Measurements from ENCODE around the gene TUBGCP2.
A peak's percentile ranks its signal among the peaks of the same experiment; 100 is the strongest.

Gene TUBGCP2

GRCh38 chr10:133281628-133282372 is 26.9 kb downstream of the TUBGCP2 start:
- no peak for DNase-seq (ENCODE audit: low read depth)
- TF ChIP-seq, protein P1, sequence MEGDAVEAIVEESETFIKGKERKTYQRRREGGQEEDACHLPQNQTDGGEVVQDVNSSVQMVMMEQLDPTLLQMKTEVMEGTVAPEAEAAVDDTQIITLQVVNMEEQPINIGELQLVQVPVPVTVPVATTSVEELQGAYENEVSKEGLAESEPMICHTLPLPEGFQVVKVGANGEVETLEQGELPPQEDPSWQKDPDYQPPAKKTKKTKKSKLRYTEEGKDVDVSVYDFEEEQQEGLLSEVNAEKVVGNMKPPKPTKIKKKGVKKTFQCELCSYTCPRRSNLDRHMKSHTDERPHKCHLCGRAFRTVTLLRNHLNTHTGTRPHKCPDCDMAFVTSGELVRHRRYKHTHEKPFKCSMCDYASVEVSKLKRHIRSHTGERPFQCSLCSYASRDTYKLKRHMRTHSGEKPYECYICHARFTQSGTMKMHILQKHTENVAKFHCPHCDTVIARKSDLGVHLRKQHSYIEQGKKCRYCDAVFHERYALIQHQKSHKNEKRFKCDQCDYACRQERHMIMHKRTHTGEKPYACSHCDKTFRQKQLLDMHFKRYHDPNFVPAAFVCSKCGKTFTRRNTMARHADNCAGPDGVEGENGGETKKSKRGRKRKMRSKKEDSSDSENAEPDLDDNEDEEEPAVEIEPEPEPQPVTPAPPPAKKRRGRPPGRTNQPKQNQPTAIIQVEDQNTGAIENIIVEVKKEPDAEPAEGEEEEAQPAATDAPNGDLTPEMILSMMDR (IDR thresholded peaks at IDR 0.05; ENCODE audit: low read length, missing control alignments) = no peak
- H3K4me3 ChIP-seq (replicated peaks; ENCODE audit: low read depth, low read length) = no peak overlapping the region

DNA sequence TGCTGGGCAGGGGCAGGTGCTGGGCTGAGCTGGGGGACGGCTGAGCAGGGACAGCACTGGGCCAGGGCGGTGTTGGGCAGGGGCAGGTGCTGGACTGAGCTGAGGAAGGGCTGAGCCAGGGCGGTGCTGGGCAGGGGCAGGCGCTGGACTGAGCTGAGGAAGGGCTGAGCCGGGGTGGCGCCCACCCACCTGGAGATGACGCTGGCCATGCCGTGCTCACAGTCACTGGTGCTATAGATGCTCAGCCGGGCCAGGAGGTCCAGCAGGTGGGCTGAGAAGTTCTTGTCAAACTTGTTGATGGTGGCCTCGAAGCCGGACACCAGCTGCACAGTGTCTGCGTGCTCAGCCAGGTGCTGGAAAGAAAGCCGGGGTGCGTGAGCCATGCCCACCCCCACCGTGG is 27.6 kb downstream of the TUBGCP2 start:
- TF ChIP-seq, protein P1 (IDR thresholded peaks at IDR 0.05; ENCODE audit: low read length, missing control alignments) = no peak
- no peak overlapping the region for H3K4me3 ChIP-seq (replicated peaks; ENCODE audit: low read depth, low read length)
- DNase-seq (ENCODE audit: low read depth) = no peak

GRCh38 chr10:133280391-133281059 is 28.1 kb downstream of the TUBGCP2 start:
- DNase-seq (ENCODE audit: low read depth) = no peak
- no peak overlapping the region for H3K4me3 ChIP-seq (replicated peaks; ENCODE audit: low read depth, low read length)

GRCh38 chr10:133279326-133280226 is 29.1 kb downstream of the TUBGCP2 start:
- H3K4me3 ChIP-seq (replicated peaks; ENCODE audit: low read depth, low read length) = no peak overlapping the region
- TF ChIP-seq, protein P1 (IDR thresholded peaks at IDR 0.05; ENCODE audit: low read length, missing control alignments) = no peak
- no peak for DNase-seq (ENCODE audit: low read depth)

More at GRCh38 chr10:133280391-133281059, 28.1 kb downstream of the TUBGCP2 start:
- TF ChIP-seq, protein P1 (IDR thresholded peaks at IDR 0.05; ENCODE audit: low read length, missing control alignments) = no peak

DNA sequence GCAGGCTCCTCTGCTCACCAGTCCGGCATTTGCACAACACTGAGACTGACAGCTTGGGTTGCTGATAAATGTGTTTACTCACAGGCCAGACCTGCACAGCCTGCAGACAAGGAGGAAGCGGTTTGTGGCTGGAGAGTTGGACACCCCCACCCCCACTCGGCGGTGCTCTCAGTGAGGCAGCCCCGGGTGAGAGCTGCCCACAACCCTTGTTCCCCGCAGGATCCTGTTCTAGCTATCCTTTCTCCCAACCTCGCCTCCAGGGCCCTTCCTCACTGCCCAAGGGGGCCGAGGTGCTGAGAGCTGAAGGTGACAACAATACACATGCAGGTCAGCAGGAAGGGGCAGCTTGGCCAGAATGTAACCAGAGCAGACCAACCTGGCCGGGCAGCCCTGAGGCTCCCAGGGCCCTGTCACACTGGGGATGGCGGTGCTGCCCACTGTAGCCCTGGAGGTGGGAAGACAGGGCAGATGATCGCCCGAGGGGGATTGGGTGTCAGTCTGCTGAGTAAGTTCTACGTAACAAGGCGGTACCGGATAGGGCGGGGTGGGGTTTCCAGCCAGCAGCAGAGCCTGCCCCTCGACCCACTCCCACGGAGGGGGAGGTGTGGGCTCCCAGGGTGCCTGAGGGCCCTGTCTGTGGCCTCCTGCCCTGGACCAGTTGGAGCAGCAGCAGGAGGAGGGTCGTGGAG is 30.0 kb downstream of the TUBGCP2 start:
- TF ChIP-seq, protein P1 (IDR thresholded peaks at IDR 0.05; ENCODE audit: low read length, missing control alignments) = no peak
- DNase-seq (ENCODE audit: low read depth) = peak; percentile 48
- no peak overlapping the region for H3K4me3 ChIP-seq (replicated peaks; ENCODE audit: low read depth, low read length)

GRCh38 chr10:133277993-133278576 is 30.6 kb downstream of the TUBGCP2 start:
- TF ChIP-seq, protein P1 (IDR thresholded peaks at IDR 0.05; ENCODE audit: low read length, missing control alignments) = no peak
- H3K4me3 ChIP-seq (replicated peaks; ENCODE audit: low read depth, low read length) = no peak overlapping the region
- no peak for DNase-seq (ENCODE audit: low read depth)
